ENCODE measurements around the gene TRIM61. TPM values are rescaled to one million over a fixed set of nuclear protein-coding genes. Genes with fewer than 3 reads are reported as not detected.
"Not testable (repeated sequence)": the region's sequence is repeated elsewhere in the genome, so short reads cannot be mapped to it uniquely, and the experiment has no call there.

The TRIM61 gene
- total RNA-seq, 1 donor from 2014 or later, result 1.2 TPM

DNA sequence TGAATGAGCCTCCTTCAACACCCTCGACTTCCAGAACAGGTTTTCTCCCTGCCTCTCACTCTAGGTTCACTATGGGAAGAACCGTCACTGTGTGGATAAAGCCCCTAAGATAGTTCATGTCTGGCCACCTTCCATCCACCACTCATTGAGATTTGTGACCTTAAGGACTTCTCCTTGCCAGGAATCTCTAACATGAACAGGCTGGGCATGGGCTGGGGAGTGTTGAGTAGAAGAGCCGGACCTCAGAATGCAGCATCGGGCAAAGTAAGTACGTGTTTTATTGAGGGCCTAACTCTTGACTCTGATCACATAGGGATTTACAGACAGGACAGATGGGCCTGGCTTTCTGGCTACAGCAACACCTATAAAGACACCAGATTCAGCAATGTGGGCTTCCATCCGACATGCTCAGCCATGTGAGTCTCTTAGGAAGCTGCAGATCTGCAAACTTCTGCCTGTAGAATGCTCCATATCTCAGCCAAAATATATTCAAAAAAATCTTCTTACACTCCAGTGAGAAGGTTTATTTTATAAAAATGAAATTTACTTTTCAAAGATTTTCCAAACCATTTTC lies 28.0 kb upstream of the TRIM61 start:
- TF ChIP-seq, protein P1, sequence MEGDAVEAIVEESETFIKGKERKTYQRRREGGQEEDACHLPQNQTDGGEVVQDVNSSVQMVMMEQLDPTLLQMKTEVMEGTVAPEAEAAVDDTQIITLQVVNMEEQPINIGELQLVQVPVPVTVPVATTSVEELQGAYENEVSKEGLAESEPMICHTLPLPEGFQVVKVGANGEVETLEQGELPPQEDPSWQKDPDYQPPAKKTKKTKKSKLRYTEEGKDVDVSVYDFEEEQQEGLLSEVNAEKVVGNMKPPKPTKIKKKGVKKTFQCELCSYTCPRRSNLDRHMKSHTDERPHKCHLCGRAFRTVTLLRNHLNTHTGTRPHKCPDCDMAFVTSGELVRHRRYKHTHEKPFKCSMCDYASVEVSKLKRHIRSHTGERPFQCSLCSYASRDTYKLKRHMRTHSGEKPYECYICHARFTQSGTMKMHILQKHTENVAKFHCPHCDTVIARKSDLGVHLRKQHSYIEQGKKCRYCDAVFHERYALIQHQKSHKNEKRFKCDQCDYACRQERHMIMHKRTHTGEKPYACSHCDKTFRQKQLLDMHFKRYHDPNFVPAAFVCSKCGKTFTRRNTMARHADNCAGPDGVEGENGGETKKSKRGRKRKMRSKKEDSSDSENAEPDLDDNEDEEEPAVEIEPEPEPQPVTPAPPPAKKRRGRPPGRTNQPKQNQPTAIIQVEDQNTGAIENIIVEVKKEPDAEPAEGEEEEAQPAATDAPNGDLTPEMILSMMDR (IDR thresholded peaks at IDR 0.05), result no peak
- ATAC-seq, result no peak
- intact Hi-C loops (cut with DNase I), result no loop called here

GRCh38 chr4:165001957-165002356 lies 24.5 kb upstream of the TRIM61 start:
- ATAC-seq; intact Hi-C loops (cut with DNase I); H3K9me3 ChIP-seq: not testable (repeated sequence)

More for the DNA sequence above, 28.0 kb upstream of the TRIM61 start:
- Histone ChIP-seq H3K9me3 (no peaks in the 10 kb centered on the region), H3K36me3 (no peaks in the 10 kb centered on the region), H3K27ac (no peak overlapping the region), H3K27me3 (no peaks in the 10 kb centered on the region), H3K4me3 (no peak overlapping the region), H3K4me1 (no peaks in the 10 kb centered on the region)
- no peak for DNase-seq

GRCh38 chr4:164998526-164999080 lies 21.1 kb upstream of the TRIM61 start:
- ATAC-seq; H3K9me3 ChIP-seq; H3K36me3 ChIP-seq; H3K27ac ChIP-seq; H3K27me3 ChIP-seq; DNase-seq; H3K4me1 ChIP-seq; intact Hi-C loops (cut with DNase I); H3K4me3 ChIP-seq: not testable (repeated sequence)

More at GRCh38 chr4:165001957-165002356, 24.5 kb upstream of the TRIM61 start:
- DNase-seq, H3K4me1 ChIP-seq, H3K36me3 ChIP-seq, H3K4me3 ChIP-seq, H3K27ac ChIP-seq, H3K27me3 ChIP-seq: not testable (repeated sequence)

DNA sequence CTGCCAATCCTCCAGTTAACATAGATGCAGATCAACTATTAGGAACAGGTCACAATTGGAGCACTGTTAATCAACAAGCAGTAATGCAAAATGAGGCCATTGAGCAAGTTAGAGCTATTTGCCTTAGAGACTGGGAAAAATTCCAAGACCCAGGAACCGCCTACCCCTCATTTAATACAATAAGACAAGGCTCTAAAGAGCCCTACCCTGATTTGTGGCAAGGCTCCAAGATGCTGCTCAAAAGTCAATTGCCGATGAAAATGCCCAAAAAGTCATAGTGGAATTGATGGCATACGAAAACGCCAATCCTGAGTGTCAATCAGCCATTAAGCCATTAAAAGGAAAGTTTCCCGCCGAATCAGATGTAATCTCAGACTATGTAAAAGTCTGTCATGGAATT lies 20.5 kb upstream of the TRIM61 start:
- Histone ChIP-seq H3K4me3 (no peak overlapping the region), H3K9me3 (no peaks in the 10 kb centered on the region), H3K27ac (no peak overlapping the region), H3K4me1 (no peaks in the 10 kb centered on the region), H3K27me3 (no peaks in the 10 kb centered on the region), H3K36me3 (no peaks in the 10 kb centered on the region)
- TF ChIP-seq, protein P1 (IDR thresholded peaks at IDR 0.05), result no peak
- no peak for ATAC-seq
- DNase-seq, result no peak
- intact Hi-C loops (cut with DNase I), result no loop called here

DNA sequence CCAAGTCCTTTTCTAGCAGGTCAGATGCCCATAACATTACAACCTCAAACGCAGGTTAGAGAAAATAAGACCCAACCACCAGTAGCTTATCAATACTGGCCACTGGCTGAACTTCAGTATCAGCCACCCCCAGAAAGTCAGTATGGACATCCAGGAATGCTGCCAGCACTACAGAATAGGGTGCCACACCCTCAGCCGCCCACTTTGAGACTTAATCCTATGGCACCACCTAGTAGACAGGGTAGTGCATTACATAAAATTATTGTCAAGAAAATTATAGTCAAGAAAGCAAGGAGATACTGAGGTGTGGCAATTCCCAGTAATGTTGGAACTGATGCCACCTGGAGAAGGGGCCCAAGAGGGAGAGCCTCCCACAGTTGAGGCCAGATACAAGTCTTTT lies 19.9 kb upstream of the TRIM61 start:
- Histone ChIP-seq H3K9me3 (no peaks in the 10 kb centered on the region), H3K4me1 (no peaks in the 10 kb centered on the region), H3K4me3 (no peak overlapping the region), H3K27ac (no peak overlapping the region), H3K36me3 (no peaks in the 10 kb centered on the region), H3K27me3 (no peaks in the 10 kb centered on the region)
- TF ChIP-seq, protein P1 (IDR thresholded peaks at IDR 0.05), result no peak
- DNase-seq, result no peak
- intact Hi-C loops (cut with DNase I), result no loop called here
- no peak for ATAC-seq

- H3K27ac ChIP-seq; ATAC-seq; H3K9me3 ChIP-seq; intact Hi-C loops (cut with DNase I); DNase-seq; H3K27me3 ChIP-seq; H3K36me3 ChIP-seq; H3K4me3 ChIP-seq; H3K4me1 ChIP-seq: not testable (repeated sequence)
These were observed 18.7 kb upstream of the TRIM61 start for GRCh38 chr4:164996123-164996522.

GRCh38 chr4:164990786-164991185 lies 13.3 kb upstream of the TRIM61 start:
- H3K27ac ChIP-seq; H3K9me3 ChIP-seq; intact Hi-C loops (cut with DNase I); DNase-seq; H3K4me3 ChIP-seq; H3K4me1 ChIP-seq; H3K36me3 ChIP-seq; ATAC-seq; H3K27me3 ChIP-seq: not testable (repeated sequence)

- intact Hi-C loops (cut with DNase I), result no loop called here
- no peak for ATAC-seq
- TF ChIP-seq, protein P1 (IDR thresholded peaks at IDR 0.05), result no peak
These were observed 12.0 kb upstream of the TRIM61 start for GRCh38 chr4:164989471-164989870.

DNA sequence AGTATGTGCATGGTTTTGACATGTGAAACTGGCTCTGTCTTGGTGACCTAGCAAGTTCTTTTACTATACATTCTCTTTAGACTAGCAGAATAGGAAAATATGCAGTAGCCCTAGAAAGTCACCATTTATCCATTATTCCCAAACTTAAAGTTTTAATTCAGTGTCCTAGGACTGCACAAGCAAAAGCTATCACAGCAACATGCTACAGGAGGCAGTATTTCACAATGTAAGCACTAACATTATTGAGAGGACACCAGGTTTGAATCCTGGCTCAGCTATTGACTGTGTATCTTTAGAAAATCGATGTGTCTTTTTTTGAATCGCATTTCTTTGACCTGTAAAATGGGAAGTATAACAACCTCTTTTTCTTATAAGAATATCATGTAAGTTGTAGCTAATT lies 5.5 kb downstream of the TRIM61 start:
- H3K4me3 ChIP-seq; DNase-seq; H3K27ac ChIP-seq; H3K36me3 ChIP-seq; intact Hi-C loops (cut with DNase I); H3K27me3 ChIP-seq; ATAC-seq; H3K4me1 ChIP-seq; H3K9me3 ChIP-seq: not testable (repeated sequence)

More at GRCh38 chr4:164989471-164989870, 12.0 kb upstream of the TRIM61 start:
- H3K9me3 ChIP-seq, result no peaks in the 10 kb centered on the region
- no peak for DNase-seq
- no peaks in the 10 kb centered on the region for H3K36me3 ChIP-seq
- no peak overlapping the region for H3K27ac ChIP-seq
- no peaks in the 10 kb centered on the region for H3K4me1 ChIP-seq
- no peaks in the 10 kb centered on the region for H3K27me3 ChIP-seq
- no peak overlapping the region for H3K4me3 ChIP-seq
